Sciatic nerve (tissue), 2 donors: Measurements from ENCODE around the gene MAP2K5. TPM values are rescaled to one million over a fixed set of nuclear protein-coding genes. Genes with fewer than 3 reads are reported as not detected.

ENCODE experiments used
- ATAC-seq: fragments of 200-7000 bp; cut with Tn5 transposase; one replicate; pipeline ENCODE4 v1.9.1; 2020; ENCODE audit warnings: mild to moderate bottlenecking, moderate library complexity
- DNase-seq: peaks from one replicate; pipeline ENCODE4 v3.0.0-alpha.2; 2020; ENCODE audit warnings: low spot score
- intact Hi-C: fragments of 100-400 bp; cut with DNase I; formaldehyde crosslinking; loops from one replicate; pipeline ENCODE4 v1.14.2; 2022
- total RNA-seq: library from RNA; stranded (reverse); fragmentation: NEBNext Ultra II Directional; extraction: Animal tissue kit (Norgen Biotek cat#: 25700); gene quantifications from one replicate; pipeline ENCODE4 v1.2.1, GENCODE V29; 2021
- donor health status: DM: no; HTN: no; CAD: no.
- donor health status: DM: no; HTN: no; CAD: no.

The MAP2K5 gene
- total RNA-seq, 1 donor from 2014 or later: 25.2 TPM

DNA sequence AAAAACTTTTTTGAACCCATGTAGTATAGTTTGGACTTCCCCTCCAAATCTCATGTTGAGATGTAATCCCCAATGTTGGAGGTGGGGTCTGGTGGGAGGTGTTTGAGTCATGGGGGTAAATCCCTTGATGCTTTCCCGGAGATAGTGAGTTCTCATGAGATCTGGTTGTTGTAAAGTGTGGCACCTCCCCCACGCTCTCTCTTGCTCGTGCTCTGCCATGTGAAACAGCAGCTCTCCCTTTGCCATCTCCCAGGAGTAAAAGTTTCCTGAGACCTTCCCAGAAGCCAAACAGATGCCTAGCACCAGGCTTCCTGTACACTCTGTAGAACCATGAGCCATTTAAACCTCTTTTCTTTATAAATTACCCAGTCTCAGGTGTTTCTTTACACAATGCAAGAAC lies 313.3 kb downstream of the MAP2K5 start:
- intact Hi-C loops: no loop called here
- no peak for ATAC-seq
- DNase-seq: no peak

Other genes with a start within 250 kb of the MAP2K5 start
- gene C15orf61, start 21.6 kb upstream of the MAP2K5 start, total RNA-seq: 4.9 TPM